SK-N-SH treated with all-trans-retinoic acid at 6 μM for 48 hours (cell line): Measurements from ENCODE around the gene SLC12A4.

Experiments
- GLIS3 ChIP-seq: fragments of 250-450 bp; sonication (Bioruptor Pico); IDR thresholded peaks from 2 replicates; pipeline ENCODE4 v1.5.0; 2020; ENCODE audit warnings: mild to moderate bottlenecking, moderate library complexity
- TOX ChIP-seq: fragments of 250-450 bp; sonication (Bioruptor Pico); IDR thresholded peaks from 2 replicates; pipeline ENCODE4 v1.8.0; 2021; ENCODE audit warnings: mild to moderate bottlenecking, moderate library complexity, borderline replicate concordance
- ZFP30 ChIP-seq: fragments of 450-650 bp; formaldehyde crosslinking; IDR thresholded peaks from 2 replicates; pipeline ENCODE4 v1.5.0; 2022; ENCODE audit warnings: mild to moderate bottlenecking, moderate library complexity
- ZNF70 ChIP-seq: fragments of 450-650 bp; formaldehyde crosslinking; IDR thresholded peaks from 2 replicates; pipeline ENCODE4 v1.5.0; 2020; ENCODE audit warnings: mild to moderate bottlenecking, moderate library complexity
- TF ChIP-seq, protein P1 (sequence below): fragments of 250-450 bp; sonication (Bioruptor Pico); IDR thresholded peaks from 2 replicates; pipeline ENCODE4 v1.8.0; 2020; ENCODE audit warnings: mild to moderate bottlenecking, moderate library complexity, borderline replicate concordance

- TF ChIP-seq ZNF70 (no peak), TOX (CRISPR knock-in tag) (no peak), GLIS3 (CRISPR knock-in tag) (no peak), ZFP30 (CRISPR knock-in tag) (no peak)
- TF ChIP-seq, protein P1, sequence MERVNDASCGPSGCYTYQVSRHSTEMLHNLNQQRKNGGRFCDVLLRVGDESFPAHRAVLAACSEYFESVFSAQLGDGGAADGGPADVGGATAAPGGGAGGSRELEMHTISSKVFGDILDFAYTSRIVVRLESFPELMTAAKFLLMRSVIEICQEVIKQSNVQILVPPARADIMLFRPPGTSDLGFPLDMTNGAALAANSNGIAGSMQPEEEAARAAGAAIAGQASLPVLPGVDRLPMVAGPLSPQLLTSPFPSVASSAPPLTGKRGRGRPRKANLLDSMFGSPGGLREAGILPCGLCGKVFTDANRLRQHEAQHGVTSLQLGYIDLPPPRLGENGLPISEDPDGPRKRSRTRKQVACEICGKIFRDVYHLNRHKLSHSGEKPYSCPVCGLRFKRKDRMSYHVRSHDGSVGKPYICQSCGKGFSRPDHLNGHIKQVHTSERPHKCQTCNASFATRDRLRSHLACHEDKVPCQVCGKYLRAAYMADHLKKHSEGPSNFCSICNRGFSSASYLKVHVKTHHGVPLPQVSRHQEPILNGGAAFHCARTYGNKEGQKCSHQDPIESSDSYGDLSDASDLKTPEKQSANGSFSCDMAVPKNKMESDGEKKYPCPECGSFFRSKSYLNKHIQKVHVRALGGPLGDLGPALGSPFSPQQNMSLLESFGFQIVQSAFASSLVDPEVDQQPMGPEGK, result no peak
Observed at GRCh38 chr16:67987460-67988160, 19.2 kb upstream of the SLC12A4 start.
